HuH-7 (cell line): ENCODE data around the gene HSF2BP.
"Not testable (repeated sequence)": the region's sequence is repeated elsewhere in the genome, so short reads cannot be mapped to it uniquely, and the experiment has no call there.

Experiments used
- DNase-seq: peaks from one replicate; pipeline ENCODE4 v3.0.0; 2011; ENCODE audit warnings: low spot score

The HSF2BP gene

DNA sequence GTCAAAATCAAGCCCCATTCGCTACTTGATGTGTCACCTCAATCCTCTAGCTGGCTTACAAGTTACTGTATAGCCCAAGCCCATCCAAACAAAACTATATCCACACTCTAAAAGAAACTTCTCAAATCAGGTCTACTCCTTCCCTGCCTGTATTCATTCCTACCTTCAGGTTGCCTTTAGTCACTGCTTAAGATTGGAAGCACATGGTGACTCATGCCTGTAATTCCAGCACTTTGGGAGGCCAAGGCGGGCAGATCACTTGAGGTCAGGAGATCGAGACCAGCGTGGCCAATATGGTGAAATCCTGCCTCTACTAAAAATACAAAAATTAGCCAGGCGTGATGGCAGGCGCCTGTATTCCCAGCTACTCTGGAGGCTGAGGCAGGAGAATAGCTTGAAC lies 7.4 kb downstream of the HSF2BP start:
- not testable (repeated sequence) for DNase-seq

DNA sequence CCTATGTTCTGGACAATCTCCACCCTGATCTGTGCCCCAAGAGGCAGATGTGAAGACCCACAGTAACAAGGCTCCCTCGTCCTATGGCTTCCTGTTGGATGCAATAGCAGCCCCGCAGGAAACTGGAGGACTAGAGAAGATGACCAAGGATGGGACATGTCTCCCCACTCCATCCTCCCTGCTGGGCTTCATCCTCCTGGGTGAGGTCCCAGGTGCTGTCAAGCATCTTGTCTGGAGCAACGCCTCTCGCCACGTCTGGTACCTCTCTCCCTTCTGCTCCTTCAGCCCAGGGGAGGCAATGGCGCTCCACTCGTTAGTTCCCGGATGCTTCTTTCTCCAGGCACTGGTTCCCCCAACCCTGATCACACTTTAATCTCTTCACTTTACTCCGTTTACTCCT lies 11.1 kb downstream of the HSF2BP start:
- DNase-seq = no peak

DNA sequence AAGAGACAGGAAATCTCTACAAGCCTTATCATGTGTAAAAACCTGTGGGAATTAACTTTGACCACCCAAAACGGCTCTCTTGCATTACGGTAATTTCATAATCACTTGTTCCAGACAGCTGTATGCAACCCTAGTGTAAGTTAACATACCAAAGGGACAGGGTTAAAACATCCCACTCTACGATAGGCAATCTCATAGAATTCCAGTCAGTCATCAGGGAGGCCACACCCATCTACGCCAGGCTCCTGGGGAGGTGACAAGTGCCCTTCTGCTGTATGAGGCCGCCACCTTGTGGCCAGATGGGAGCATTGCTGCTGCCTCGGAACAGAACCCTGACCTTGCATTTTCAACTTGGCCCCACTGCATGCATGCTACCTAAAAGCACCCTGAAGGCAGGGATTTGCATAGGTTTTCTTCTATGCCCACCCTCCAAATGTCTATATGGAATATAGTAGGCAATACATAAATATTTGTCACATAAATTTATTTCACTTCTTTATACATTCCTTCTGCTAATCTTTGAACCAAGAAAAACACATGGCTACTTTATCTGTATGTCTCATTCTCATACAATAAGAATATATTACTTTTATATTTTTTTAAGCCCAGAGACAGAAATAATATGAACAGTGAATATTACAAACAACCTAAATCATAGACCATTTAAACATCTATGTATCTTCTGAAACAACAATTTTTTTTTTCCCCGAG lies 12.6 kb downstream of the HSF2BP start:
- peak; percentile 87 for DNase-seq

DNA sequence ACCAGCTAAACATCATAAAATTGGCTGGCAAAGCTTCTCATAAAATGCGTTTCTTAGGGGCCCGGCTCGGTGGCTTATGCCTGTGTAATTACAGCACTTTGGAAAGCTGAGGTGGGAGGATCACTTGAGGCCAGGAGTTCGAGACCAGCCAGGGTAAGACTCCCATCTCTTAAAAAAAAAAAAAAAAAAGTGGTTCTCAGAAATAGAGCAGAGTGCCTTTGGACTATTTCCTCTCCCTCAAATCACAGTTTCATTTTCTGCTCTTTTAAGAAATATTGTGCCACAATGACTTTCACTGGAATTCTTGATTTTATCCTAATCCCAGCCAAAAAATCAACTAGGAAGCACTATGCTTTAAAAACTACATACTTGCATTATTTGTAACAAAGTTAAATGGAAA lies 13.3 kb downstream of the HSF2BP start:
- no peak for DNase-seq

DNA sequence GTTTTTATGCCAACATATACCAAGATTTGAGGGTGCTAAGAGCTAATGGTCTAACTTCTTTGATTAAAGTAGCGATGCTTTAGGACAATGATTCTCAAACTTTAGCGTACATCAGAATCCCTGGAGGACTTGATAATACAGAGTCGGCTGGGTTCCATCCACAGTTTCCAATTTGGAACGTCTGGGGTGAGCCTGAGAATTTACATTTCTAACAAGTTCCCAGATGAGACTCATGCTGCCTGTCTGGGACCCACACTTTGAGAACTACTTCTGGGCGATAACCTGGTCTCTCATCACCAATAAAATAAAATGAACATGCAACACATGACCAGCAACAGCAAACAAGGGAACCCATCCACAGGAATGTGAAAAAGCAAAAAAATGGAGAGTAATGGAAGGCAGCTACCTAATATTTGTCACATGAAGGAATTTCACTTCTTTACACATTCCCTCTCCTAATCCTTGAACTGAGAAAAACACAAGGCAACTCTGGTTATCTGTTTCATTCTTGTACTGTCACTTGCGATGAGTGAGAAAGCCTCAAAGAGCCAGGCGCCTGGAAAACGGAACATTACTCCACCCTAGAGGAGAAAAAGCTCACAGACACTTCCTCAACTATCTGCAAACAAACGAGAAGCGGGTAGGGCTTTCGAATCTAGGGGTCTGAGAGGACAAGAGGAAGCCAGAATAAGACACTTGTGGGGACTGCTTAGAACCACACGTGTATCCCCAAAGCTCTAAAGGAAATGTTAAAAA lies 14.0 kb downstream of the HSF2BP start:
- DNase-seq = peak; percentile 53

DNA sequence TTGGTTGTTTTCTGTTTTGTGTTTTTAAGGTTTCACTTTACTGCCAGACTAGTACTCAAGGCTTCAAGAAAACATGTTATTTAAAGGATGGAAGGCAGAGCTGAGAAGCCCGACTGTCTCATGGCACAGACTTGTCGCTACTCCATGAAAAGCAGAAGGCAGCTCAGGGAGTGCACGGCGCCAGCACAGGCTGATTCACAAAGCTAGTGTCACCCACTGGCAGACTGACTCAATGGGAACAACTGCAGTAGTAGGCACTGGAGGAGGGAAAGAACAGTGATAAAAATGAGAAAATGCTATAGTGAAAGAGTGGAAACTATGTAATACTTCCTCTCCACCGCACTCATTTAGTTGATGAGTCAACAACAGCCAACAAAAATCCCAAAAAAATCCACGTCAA lies 14.7 kb downstream of the HSF2BP start:
- DNase-seq = no peak

DNA sequence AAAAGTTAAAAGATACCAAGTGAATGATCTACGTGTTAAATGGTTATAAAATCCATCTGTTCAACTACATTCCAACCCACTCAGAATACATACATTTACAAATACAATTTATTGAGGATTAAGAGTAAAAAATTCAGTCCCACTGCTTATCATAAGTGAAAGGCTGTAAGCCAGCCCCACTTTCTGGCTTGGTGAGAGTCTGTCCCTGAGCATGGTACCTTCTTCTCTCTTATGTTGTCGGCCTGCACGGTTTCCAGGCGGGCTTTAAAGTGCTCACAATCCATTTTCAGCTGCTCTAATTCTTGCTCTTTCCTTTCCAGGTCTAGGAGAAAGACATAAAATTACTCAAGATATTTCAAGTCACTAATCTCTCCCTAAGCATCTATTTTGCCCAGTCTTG lies 15.2 kb downstream of the HSF2BP start:
- DNase-seq = no peak

DNA sequence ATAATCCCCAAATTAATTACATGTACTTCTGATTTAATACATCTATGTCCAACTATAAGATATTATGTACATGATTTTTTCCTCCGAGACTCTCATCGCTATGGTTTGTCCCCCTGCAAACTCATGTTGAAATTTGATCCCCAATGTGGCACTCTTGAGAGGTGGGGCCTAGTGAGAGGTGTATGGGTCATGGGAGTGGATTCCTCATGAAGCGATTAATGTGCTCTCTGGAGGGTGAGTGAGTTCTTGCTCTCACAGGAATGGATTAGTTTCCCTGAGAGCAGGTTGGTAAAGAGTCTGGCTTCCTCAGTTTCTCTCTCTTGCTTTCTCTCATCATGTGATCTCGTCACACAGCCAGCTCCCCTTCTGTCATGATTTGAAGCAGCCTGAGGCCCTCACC lies 16.1 kb downstream of the HSF2BP start:
- no peak for DNase-seq

DNA sequence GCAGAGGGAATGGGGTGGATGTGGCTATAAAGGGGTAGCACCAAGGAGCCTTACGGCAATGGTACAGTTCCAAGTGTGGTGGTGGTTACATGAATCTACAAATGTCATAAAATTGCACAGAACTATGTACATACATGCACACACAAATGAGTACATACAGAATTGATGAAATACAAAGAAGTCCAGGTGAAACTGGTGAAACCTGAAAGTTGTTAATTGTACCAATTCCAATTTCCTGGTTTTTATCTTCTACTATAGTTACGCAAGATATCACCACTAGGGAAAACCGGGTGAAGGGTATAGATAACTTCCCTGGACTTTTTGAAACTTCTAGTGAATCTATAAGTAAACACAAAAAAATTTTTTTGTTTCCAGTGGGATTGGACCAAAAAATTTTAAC lies 18.9 kb downstream of the HSF2BP start:
- no peak for DNase-seq

DNA sequence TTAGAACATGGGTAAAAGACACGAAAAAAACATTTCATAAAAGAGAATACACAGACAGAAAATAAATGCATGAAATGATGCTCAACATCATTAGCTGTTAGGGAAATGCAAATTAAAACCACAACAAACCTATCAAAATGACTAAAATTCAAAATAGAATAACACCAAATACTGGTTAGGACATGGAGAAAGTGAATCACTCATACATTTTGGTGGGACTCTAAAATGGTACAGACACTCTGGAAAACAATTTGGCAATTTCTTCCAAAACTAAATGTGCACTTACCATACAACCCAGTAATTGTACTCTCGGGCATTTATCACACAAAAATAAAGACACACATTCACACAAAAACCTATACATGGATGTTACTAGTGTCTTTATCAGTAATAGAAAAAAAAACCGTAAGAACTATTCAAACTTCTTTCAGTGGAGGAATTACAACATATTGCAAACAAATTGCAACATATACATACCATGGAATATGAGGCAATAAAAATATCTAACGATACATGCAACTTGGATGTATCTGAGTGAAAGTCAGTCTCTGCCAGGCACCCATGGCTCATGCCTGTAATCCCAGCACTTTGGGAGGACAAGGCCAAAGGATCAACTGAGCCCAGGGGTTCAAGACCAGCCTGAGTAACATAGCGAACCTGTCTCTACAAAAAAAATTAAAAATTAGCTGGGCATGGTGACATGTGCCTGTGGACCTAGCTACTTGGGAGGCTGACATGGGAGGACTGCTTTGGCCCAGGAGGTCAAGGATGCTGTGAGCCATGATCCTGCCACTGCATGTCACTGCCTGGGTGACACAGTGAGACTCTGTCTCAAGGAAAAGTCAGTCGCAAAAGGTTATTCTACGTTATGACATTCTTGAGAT lies 19.6 kb downstream of the HSF2BP start:
- DNase-seq = peak; percentile 33

DNA sequence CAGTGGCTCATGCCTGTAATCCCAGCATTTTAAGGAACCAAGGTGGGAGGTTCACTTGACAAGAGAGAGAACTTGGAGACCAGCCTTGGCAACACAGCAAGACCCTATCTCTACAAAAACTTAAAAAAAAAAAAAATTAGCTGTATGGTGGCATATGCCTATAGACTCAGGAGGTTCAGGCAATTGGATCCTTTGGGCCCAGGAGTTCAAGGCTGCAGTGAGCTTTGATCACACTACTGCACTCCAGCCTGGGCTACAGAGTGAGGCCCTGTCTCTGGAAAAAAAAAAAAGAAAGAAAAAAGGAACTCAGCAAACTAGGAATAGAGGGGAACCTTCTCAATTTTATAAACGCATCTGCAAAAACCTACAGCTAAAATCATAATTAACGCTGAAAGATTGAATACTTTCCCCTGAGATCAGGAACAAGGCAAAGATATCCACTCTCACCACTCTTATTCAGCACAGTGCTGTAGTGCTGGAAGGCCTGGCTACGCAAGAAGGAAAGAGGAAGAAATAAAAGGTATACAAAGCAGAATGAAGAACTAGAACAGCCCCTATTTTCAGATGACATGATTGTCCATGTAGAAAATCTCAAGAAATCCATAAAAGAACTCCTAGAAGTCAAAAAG lies 21.6 kb downstream of the HSF2BP start:
- no peak for DNase-seq

DNA sequence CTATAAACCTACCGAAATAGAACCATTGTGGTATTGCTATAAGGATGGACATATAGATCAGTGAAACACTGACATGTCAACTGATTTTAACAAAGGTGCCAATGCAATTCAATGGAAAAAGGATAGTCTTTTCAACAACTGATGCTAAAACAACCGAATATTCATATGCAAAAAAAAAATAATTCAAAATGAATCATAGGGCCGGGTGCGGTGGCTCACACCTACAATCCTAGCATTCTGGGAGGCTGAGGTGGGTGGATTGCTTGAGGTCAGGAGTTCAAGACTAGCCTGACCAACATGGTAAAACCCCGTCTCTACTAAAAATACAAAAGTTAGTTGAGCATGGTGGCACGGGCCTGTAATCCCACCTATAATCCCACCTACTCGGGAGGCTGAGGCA lies 23.9 kb downstream of the HSF2BP start:
- DNase-seq = no peak

DNA sequence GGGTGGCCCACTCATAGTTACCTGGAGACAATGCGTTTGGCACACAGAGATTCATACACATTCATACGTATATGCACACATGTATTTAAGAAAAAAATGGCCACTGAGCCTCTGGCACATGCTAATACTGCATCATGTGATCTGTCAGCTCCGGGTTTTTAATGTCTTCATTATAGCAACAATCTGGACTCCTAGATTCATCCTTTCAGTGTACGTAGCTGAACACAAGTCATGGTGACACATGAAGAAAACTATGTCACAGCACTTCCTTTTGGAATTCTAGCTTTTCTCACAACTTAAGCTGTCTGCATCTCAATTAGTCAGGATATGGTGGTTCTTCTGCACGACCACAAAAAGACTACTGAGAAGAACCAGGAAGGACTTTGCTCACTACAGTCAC lies 24.7 kb downstream of the HSF2BP start:
- DNase-seq = no peak

DNA sequence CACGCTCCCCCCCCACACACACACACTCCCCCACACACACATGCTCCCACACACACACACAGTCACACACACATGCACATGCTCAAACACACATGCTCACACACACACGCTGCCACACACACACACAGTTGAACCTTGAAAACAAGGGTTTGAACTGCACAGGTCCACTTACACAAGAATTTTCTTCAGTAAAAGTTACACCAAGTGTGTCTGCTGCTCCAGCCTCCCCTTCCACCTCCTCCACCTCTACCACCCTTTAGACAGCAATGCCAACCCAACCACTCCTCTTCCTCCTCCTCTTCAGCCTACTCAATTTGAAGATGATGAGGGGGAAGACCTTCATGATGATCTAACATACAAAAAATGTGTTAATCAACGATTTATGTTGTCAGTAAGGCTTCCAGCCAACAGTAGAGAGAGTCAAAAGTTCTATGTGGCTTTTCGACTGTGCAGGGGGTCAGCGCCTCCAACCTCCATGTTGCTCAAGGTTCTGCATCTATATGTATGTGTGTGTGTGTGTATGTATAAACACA lies 26.8 kb downstream of the HSF2BP start:
- no peak for DNase-seq

DNA sequence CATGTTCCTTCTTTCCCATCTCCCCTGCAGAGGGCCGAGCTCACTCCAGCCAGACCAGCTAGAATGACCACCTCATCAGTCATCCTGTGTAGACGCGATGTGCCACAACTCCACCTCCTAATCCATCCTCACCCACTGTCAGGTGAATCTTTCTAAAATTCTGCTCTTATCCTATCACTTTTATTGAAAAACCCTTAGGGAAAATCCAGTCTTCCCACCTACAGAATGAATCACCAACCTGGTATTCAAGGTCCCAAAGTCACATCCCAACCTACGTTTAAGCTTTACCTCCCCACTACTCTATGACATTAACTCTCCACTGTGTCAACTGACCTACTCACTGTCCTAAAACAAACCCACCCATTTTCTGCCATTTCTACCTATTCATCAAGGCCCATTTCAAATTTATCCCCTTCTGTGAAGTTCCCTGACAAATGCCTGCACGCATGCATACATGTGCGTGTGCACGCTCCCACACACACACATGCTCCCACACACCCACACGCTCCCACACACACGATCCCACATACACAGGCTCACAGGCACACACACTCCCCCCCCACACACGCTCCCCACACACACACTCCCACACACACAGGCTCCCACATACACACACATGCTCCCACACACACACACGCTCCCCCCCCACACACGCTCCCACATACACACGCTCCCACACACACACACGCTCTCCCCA lies 27.7 kb downstream of the HSF2BP start:
- DNase-seq = no peak

DNA sequence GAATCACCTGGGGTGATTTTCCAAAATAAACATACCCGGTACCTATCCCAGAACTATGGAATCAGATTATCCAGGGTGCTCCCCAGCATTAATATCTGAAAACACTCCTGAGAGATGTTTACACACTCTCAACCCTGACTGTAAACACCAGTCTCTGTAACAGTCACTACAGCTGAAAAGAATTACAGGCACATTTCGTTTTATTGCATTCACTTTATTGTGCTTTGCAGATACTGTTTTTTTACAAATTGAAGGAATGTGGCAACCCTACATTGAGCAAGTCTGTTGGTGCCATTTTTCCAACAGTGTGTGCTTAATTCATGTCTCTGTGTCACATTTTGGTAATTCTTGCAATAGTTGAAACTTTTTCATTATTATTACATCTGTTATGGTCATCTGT lies 31.8 kb downstream of the HSF2BP start:
- DNase-seq = no peak

DNA sequence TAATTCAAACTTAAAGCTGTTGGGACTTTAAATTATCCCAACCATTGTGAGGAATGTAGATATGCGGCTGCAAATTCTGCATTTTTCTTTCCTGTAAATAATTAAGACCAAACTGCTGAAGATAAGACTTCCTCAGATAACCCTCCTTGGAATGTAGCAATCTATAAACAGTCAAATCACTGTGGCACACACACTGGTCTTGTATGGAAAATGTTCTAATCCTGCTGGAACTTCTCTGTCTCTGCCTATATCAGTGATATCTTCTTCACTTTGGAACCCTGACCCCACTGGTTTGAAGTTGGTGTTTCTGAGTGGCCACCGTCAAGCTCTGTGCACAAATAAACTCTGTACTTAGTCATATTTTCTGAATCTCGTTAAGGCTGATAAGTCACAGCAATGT lies 32.9 kb downstream of the HSF2BP start:
- no peak for DNase-seq

DNA sequence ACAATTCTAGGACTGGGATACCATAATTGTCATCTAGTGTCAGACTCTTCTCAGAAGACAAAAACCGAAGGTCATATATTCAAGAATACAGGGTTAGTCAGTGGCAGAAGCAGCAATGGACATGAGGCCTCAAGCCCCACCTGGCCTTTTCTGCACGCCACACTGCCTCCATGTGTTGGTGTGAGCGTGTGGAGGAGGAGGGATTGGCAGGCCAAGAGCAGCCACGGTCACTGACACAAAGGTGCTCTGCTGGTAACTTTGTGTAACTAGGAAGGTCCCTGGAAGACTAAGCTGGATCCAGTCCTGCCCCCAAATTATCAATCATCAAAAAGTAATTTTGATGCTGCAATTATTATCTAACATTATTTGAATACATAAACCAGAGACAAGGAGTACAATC lies 34.9 kb downstream of the HSF2BP start:
- no peak for DNase-seq

DNA sequence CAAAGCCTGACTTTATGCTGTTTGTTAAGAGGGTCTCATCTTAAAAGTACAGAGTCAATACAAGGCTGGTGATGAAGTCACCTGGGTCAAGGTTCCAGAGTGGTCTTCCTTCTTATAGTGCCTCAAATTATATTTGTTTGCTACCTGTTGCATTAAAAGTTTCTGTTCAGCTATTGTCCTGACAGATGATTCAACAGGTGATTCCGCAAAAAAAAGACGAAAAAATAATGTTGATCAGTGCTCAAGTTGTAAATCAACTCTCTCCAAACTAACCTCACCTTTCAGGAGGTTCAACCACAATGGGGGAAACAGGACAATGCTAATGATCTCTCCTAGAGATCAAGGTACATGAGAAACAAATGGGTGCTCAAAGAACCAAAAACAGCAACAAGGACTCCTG lies 35.7 kb downstream of the HSF2BP start:
- no peak for DNase-seq

DNA sequence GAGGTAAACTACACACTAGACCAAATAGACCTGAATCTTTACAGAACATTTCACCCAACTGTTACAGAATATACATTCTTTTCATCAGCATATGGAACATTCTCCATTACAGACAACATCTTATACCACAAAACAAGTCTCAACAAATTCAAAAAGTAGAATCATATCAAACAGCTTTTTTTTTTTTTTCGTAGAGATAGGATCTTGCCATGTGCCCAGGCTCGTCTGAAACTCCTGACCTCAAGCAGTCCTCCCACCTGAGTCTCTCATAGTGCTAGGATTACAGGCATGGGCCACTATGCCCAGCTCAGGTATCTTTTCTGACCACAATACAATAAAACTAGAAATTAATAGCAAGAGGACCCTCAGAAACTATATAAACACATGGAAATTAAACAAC lies 36.5 kb downstream of the HSF2BP start:
- DNase-seq = no peak

DNA sequence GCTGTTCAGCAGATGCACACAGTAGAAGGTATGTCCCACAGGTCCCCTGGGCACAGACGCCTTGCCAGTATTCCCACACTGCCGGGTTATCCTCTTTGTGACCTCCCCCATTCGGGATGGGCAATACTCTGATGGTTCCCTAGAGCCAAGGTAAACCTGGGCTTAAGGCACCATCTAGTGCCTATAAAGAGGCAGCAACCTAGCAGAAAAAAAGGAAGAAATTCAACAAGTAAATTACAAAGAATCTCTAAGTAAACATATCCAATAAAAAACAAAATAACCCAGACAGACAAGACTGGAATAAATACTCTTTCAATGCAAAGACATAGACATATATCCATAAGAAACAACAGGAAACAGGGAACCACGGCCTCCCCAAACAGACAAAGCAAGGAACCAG lies 39.4 kb downstream of the HSF2BP start:
- DNase-seq = no peak

DNA sequence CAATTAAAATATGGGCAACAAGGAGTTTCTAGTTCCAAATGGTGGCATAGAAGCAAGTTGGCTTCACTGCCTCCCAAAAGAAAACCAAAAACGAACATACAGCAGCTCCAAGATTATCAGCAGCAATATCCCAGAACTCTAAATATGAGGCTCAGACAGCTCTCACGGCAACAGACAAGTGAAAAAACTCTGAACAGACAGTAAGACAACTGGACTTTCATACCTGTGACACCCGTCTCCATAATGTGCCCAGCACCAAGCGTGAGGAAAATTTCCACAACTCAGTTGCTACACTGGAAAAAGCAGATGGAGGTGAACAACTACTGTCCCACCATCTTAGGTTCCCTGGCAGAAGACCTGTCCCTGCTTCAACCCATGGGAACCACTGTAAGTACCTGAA lies 39.9 kb downstream of the HSF2BP start:
- DNase-seq = no peak
